ENCODE data around the gene BMP6.

GRCh38 chr6:7914311-7914710 lies 188.4 kb downstream of the BMP6 start:
- no peak for TF ChIP-seq POLR2AphosphoS5 (IDR thresholded peaks at IDR 0.05)
- TF ChIP-seq SMC3 (conservative IDR thresholded peaks at IDR 0.05; ENCODE audit: poor library complexity), result no peak
- TF ChIP-seq RAD21 (conservative IDR thresholded peaks at IDR 0.05), result no peak

All from neural cell (in vitro differentiated cells).